H1 (cell line): ENCODE results near the gene VPS11. TPM values are rescaled to one million over a fixed set of nuclear protein-coding genes. Genes with fewer than 3 reads are reported as not detected.

Experiments
- BRCA1 ChIP-seq: IDR thresholded peaks from 2 replicates; pipeline ENCODE4 v1.6.1; 2012; ENCODE audit warnings: low read depth, low read length, improper control_type of control experiment
- CHD1 ChIP-seq: IDR thresholded peaks from 2 replicates; pipeline ENCODE4 v1.6.1; 2012; ENCODE audit warnings: low read depth, low read length, improper control_type of control experiment
- CHD2 ChIP-seq: IDR thresholded peaks from 2 replicates; pipeline ENCODE4 v1.6.1; 2012; ENCODE audit warnings: low read length, improper control_type of control experiment
- CTBP2 ChIP-seq: IDR thresholded peaks from 2 replicates; pipeline ENCODE4 v1.7.0; 2011; ENCODE audit warnings: borderline replicate concordance, mild to moderate bottlenecking, moderate library complexity, mixed read lengths, low read length; ENCODE audit not compliant: insufficient read depth, insufficient read length
- EZH2 ChIP-seq: fragments of 200-600 bp; sonication (generic); IDR thresholded peaks from 2 replicates; pipeline ENCODE4 v1.7.1; 2012; ENCODE audit warnings: low read depth, mild to moderate bottlenecking, moderate library complexity, low read length, inconsistent platforms; ENCODE audit not compliant: severe bottlenecking
- GABPA ChIP-seq: IDR thresholded peaks from 2 replicates; pipeline ENCODE4 v1.6.1; 2011; ENCODE audit warnings: mild to moderate bottlenecking, low read length, moderate library complexity, borderline replicate concordance; ENCODE audit not compliant: insufficient read depth
- HDAC6 ChIP-seq: IDR thresholded peaks from one replicate; pipeline ENCODE4 v1.7.1; 2012; ENCODE audit warnings: low read depth, mild to moderate bottlenecking, inconsistent platforms, low read length, moderate library complexity
- MAFK ChIP-seq: IDR thresholded peaks from 2 replicates; pipeline ENCODE4 v1.6.1; 2012; ENCODE audit warnings: low read depth, mild to moderate bottlenecking, improper control_type of control experiment, low read length
- POLR2A ChIP-seq, 2 experiments: IDR thresholded peaks; 1 replicate in 1 of 2; 2 replicates in 1 of 2; pipeline ENCODE4 v1.6.1; 2011; ENCODE audit warnings: low read depth in 2 of 2, low read length in 2 of 2, mild to moderate bottlenecking in 2 of 2; ENCODE audit errors: control extremely low read depth in 1 of 2
- RAD21 ChIP-seq, 2 experiments: IDR thresholded peaks in 1 of 2; conservative IDR thresholded peaks in 1 of 2; 2 replicates each; pipeline ENCODE4 v1.6.1; 2011; ENCODE audit warnings: low read depth in 2 of 2, low read length in 2 of 2, improper control_type of control experiment in 1 of 2, inconsistent platforms in 1 of 2, mild to moderate bottlenecking in 1 of 2, moderate library complexity in 1 of 2
- RBBP5 ChIP-seq: IDR thresholded peaks from 2 replicates; pipeline ENCODE4 v1.7.1; 2012; ENCODE audit warnings: low read depth, mild to moderate bottlenecking, inconsistent platforms, low read length, moderate library complexity, borderline replicate concordance
- RNF2 ChIP-seq: fragments of 200-900, 300-1000 bp; sonication (generic); IDR thresholded peaks from 2 replicates; pipeline ENCODE4 v1.7.1; 2016; ENCODE audit warnings: borderline replicate concordance, low read depth, mild to moderate bottlenecking, antibody characterized with exemption, low read length; ENCODE audit not compliant: poor library complexity, severe bottlenecking; ENCODE audit errors: missing control alignments
- RXRA ChIP-seq: IDR thresholded peaks from 2 replicates; pipeline ENCODE4 v1.6.1; 2011; ENCODE audit warnings: low read depth, mild to moderate bottlenecking, low read length, moderate library complexity; ENCODE audit not compliant: insufficient read depth
- SIX5 ChIP-seq: IDR thresholded peaks from 2 replicates; pipeline ENCODE4 v1.6.1; 2011; ENCODE audit warnings: mild to moderate bottlenecking, low read depth, low read length
- TAF7 ChIP-seq: optimal IDR thresholded peaks from 2 replicates; pipeline ENCODE3; 2011; ENCODE audit warnings: low read depth, mild to moderate bottlenecking, inconsistent platforms, low read length, moderate library complexity, borderline replicate concordance
- TCF12 ChIP-seq: IDR thresholded peaks from 2 replicates; pipeline ENCODE4 v1.6.1; 2011; ENCODE audit warnings: low read depth, mild to moderate bottlenecking, low read length
- TEAD4 ChIP-seq: IDR thresholded peaks from 2 replicates; pipeline ENCODE4 v1.6.1; 2012; ENCODE audit warnings: low read depth, low read length, inconsistent platforms, mixed read lengths
- polyA plus RNA-seq, 7 experiments: library from polyadenylated mRNA; depleted of rRNA in 3 of 7; stranded (reverse) in 5 of 7; unstranded in 2 of 7; fragments of >200 nt in 5 of 7; fragments of 200-250 nt in 2 of 7; gene quantifications; 1 replicate in 5 of 7; 2 replicates in 1 of 7; 4 replicates in 1 of 7; pipeline versions ENCODE4 v1.2.1 to v1.2.3, GENCODE V29; 2011 to 2013; ENCODE audit warnings: missing spikeins in 2 of 7, mixed read lengths in 2 of 7
- total RNA-seq: library from RNA; stranded (reverse); fragmentation: NEBNext Ultra II Directional; extraction: Animal tissue kit (Norgen Biotek cat#: 25700); gene quantifications from 2 replicates; pipeline ENCODE4 v1.2.1, GENCODE V29; 2021
- TF ChIP-seq, protein P1 (sequence below): IDR thresholded peaks from 2 replicates; pipeline ENCODE4 v1.6.1; 2012; ENCODE audit warnings: inconsistent platforms
- TF ChIP-seq, protein P2 (sequence below): IDR thresholded peaks from 2 replicates; pipeline ENCODE4 v1.6.1; 2011; ENCODE audit warnings: low read length, improper control_type of control experiment
- TF ChIP-seq, protein P3 (sequence below): IDR thresholded peaks from 2 replicates; pipeline ENCODE4 v1.6.1; 2012; ENCODE audit warnings: inconsistent platforms

VPS11 gene
- total and polyA plus RNA-seq, 2 of the 8 experiments (the other 6 are each of a cell fraction or from before 2014, with no cell fraction given) = 13.1 to 15.5 TPM

DNA sequence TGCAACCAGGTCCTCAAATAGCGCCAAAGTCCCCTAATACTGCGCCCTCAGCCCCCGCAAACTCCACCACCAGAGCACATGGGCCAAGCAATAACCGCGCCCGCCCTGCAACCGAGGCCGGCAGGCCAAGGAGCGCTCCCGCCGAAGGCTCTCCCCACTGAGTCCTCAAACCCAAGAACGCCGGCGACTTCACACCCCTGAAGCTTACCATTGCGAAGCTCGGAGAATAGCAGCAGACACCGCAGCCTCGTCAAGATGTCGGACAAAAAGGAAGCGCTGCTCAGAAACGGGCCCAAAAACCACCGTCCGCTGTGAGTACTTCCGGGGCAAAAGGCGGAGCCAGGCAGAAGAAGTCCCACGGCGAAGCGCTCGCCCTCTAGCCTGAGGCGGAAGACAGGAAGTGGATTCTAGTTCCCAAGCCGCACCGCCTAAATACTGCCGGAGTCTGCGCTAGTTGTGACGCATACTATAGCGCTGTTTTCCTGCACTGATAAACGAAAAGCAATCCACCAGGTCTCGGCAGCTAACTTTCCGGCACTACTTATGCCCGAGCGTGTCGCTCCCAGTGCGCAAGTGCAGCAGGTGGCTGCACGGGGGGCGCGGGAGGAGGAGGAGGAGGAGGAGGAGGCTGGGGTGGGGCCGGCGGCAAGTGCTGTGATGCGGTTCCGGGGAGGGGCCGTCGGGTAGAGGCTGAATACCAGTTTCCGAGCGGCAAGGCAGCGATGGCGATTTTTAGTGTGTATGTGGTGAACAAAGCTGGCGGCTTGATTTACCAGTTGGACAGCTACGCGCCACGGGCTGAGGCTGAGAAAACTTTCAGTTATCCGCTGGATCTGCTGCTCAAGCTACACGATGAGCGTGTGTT is 49.3 kb upstream of the VPS11 start, which contains the start of the genes RPS25 and TRAPPC4 (continued):
- TF ChIP-seq HDAC6 (no peak), RAD21 (IDR thresholded peaks at IDR 0.05 in 1 of 2, conservative IDR thresholded peaks at IDR 0.05 in 1 of 2; ENCODE audit: low read depth in 2 of 2, low read length in 2 of 2) (no peak), RNF2 (no peak), TEAD4 (no peak), CHD1 (0 out of 2 replicates have a peak, but pooled peaks have one; percentile 36), TCF12 (no peak), BRCA1 (no peak), CHD2 (peak; percentile 83), EZH2 (no peak), TAF7 (peak; percentile 92), RXRA (no peak), GABPA (peak; percentile 97), MAFK (no peak), SIX5 (no peak), RBBP5 (peak; percentile 87; the same call in 1 of the 2 replicates), CTBP2 (no peak), POLR2A (IDR thresholded peaks at IDR 0.05; ENCODE audit: control extremely low read depth in 1 of 2, low read depth in 2 of 2, low read length in 2 of 2) (peak; percentile 91 to 95)
- TF ChIP-seq, protein P1, sequence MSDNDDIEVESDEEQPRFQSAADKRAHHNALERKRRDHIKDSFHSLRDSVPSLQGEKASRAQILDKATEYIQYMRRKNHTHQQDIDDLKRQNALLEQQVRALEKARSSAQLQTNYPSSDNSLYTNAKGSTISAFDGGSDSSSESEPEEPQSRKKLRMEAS = peak; percentile 79
- TF ChIP-seq, protein P2, sequence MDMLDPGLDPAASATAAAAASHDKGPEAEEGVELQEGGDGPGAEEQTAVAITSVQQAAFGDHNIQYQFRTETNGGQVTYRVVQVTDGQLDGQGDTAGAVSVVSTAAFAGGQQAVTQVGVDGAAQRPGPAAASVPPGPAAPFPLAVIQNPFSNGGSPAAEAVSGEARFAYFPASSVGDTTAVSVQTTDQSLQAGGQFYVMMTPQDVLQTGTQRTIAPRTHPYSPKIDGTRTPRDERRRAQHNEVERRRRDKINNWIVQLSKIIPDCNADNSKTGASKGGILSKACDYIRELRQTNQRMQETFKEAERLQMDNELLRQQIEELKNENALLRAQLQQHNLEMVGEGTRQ = no peak
- TF ChIP-seq, protein P3, sequence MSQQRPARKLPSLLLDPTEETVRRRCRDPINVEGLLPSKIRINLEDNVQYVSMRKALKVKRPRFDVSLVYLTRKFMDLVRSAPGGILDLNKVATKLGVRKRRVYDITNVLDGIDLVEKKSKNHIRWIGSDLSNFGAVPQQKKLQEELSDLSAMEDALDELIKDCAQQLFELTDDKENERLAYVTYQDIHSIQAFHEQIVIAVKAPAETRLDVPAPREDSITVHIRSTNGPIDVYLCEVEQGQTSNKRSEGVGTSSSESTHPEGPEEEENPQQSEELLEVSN = peak; percentile 52; the same call in 1 of the 2 replicates
